ENCODE results near the gene KDM7A. TPM values are rescaled to one million over a fixed set of nuclear protein-coding genes. Genes with fewer than 3 reads are reported as not detected.

KDM7A gene
- total and polyA plus RNA-seq, 9 of the 15 experiments (the other 6 are each of a cell fraction or from before 2014, with no cell fraction given): 0.90 to 8.4 (median 7.0) TPM

GRCh38 chr7:140079121-140079536 is 97.7 kb downstream of the KDM7A start (continued):
- no peak for TF ChIP-seq CBX3 (IDR thresholded peaks at IDR 0.05; ENCODE audit: borderline replicate concordance in 1 of 2, low read length in 2 of 2)
- TF ChIP-seq TOE1 (IDR thresholded peaks at IDR 0.05; ENCODE audit: borderline replicate concordance): no peak
- TF ChIP-seq TOE1 (CRISPR knock-in tag; IDR thresholded peaks at IDR 0.05; ENCODE audit: borderline replicate concordance, low read depth): no peak
- TF ChIP-seq, protein P1, sequence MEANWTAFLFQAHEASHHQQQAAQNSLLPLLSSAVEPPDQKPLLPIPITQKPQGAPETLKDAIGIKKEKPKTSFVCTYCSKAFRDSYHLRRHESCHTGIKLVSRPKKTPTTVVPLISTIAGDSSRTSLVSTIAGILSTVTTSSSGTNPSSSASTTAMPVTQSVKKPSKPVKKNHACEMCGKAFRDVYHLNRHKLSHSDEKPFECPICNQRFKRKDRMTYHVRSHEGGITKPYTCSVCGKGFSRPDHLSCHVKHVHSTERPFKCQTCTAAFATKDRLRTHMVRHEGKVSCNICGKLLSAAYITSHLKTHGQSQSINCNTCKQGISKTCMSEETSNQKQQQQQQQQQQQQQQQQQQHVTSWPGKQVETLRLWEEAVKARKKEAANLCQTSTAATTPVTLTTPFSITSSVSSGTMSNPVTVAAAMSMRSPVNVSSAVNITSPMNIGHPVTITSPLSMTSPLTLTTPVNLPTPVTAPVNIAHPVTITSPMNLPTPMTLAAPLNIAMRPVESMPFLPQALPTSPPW (CRISPR knock-in tag; IDR thresholded peaks at IDR 0.05): no peak
- TF ChIP-seq ZNF699 (CRISPR knock-in tag; IDR thresholded peaks at IDR 0.05; ENCODE audit: insufficient replicate concordance): no peak
- TF ChIP-seq BRF2 (IDR thresholded peaks at IDR 0.05; ENCODE audit: borderline replicate concordance, insufficient read depth, insufficient read length): no peak
- TF ChIP-seq L3MBTL2 (IDR thresholded peaks at IDR 0.05): peak; percentile 27; the same call in 1 of the 2 replicates
- no peak for TF ChIP-seq C11orf30 (IDR thresholded peaks at IDR 0.05; ENCODE audit: low read depth)
- TF ChIP-seq ETV1 (tag; conservative IDR thresholded peaks at IDR 0.05; ENCODE audit: low read depth): 0 out of 2 replicates have a peak, but pooled peaks have one; percentile 33
- TF ChIP-seq MAZ (CRISPR knock-in tag; conservative IDR thresholded peaks at IDR 0.05 in 1 of 2, IDR thresholded peaks at IDR 0.05 in 1 of 2): 0 out of 4 replicates have a peak, but pooled peaks of 1 of the 2 experiments have one; percentile 24

Data from K562 (cell line).